Endothelial cell of umbilical vein (primary cell): ENCODE measurements around the gene VPS54. TPM values are rescaled to one million over a fixed set of nuclear protein-coding genes. Genes with fewer than 3 reads are reported as not detected.
"Not testable (repeated sequence)": the region's sequence is repeated elsewhere in the genome, so short reads cannot be mapped to it uniquely, and the experiment has no call there.

Experiments
- BruUV-seq: library from RNA; stranded (reverse); fragments of 400-500 nt; replicated peaks from 2 replicates; lab custom pipeline; 2021; lab: Mats Ljungman, UMichigan
- CTCF ChIA-PET: fragments of 300-600, 350-600 bp; sonication (Branson Sonifier 250); formaldehyde crosslinking; loops from one replicate; lab custom pipeline; 2021; ENCODE audit warnings: antibody characterized with exemption, inconsistent platforms; lab: Charles Lee
- POLR2A ChIA-PET: fragments of 300-600, 350-600 bp; sonication (Branson Sonifier 250); formaldehyde crosslinking; loops from one replicate; lab custom pipeline; 2021; ENCODE audit warnings: antibody characterized with exemption, inconsistent platforms; lab: Charles Lee
- DNase-seq: peaks from one replicate; pipeline ENCODE4 v3.0.0-alpha.2; 2011; ENCODE audit warnings: low read depth, low spot score
- FAIRE-seq: peaks from 2 replicates; lab custom pipeline; 2011; peaks lifted over from hg19 to GRCh38; lab: Jason Lieb, UNC
- H2AFZ ChIP-seq: 2 replicates; pipeline ENCODE4 v1.6.0; 2012; ENCODE audit warnings: low read depth, low read length, control low read depth, inconsistent platforms
- H3K27ac ChIP-seq: 2 replicates; pipeline ENCODE4 v1.5.1; 2011; ENCODE audit warnings: low read depth, mild to moderate bottlenecking, control low read depth, low read length, moderate library complexity; ENCODE audit not compliant: insufficient read depth
- H3K27me3 ChIP-seq, 2 experiments: 2 replicates each; pipeline versions ENCODE4 v1.6.0 to v1.6.1; 2011; ENCODE audit warnings: low read length in 2 of 2, mixed read lengths in 1 of 2; ENCODE audit not compliant: control insufficient read depth in 2 of 2, insufficient read depth in 2 of 2
- H3K36me3 ChIP-seq, 2 experiments: 2 replicates in 1 of 2; 3 replicates in 1 of 2; pipeline ENCODE4 v1.5.1; 2011; ENCODE audit warnings: low read length in 2 of 2, mild to moderate bottlenecking in 1 of 2, moderate library complexity in 1 of 2; ENCODE audit not compliant: control insufficient read depth in 2 of 2, insufficient read depth in 2 of 2; ENCODE audit errors: extremely low read depth in 1 of 2
- H3K4me1 ChIP-seq: 3 replicates; pipeline ENCODE4 v1.5.1; 2011; ENCODE audit warnings: mild to moderate bottlenecking, low read length; ENCODE audit not compliant: control insufficient read depth, insufficient read depth; ENCODE audit errors: extremely low read depth
- H3K4me2 ChIP-seq: 2 replicates; pipeline ENCODE4 v1.6.1; 2011; ENCODE audit warnings: low read length, control low read depth, mixed read lengths; ENCODE audit not compliant: insufficient read depth
- H3K4me3 ChIP-seq, 3 experiments: fragments of 200-600 bp in 1 of 3; sonication (generic), shearing (Covaris generic) in 1 of 3; replicated peaks in 1 of 3; 2 replicates each; pipeline ENCODE4 v1.5.1; 2011 to 2016; ENCODE audit warnings: control low read depth in 3 of 3, low read length in 3 of 3, mild to moderate bottlenecking in 2 of 3, inconsistent platforms in 1 of 3, low read depth in 1 of 3, moderate library complexity in 1 of 3; ENCODE audit not compliant: insufficient read depth in 1 of 3
- H3K79me2 ChIP-seq: 2 replicates; pipeline ENCODE4 v1.6.0; 2012; ENCODE audit warnings: low read length, inconsistent platforms; ENCODE audit not compliant: control insufficient read depth, insufficient read depth
- H3K9ac ChIP-seq: replicated peaks from 2 replicates; pipeline ENCODE3; 2011; ENCODE audit warnings: low read length, control low read depth; ENCODE audit not compliant: insufficient read depth; ENCODE audit errors: extremely low read depth
- H3K9me1 ChIP-seq: replicated peaks from 3 replicates; pipeline ENCODE4 v1.6.0; 2011; ENCODE audit warnings: mild to moderate bottlenecking, low read length; ENCODE audit not compliant: control insufficient read depth, insufficient read depth; ENCODE audit errors: extremely low read depth
- H3K9me3 ChIP-seq: replicated peaks from 2 replicates; pipeline ENCODE4 v1.5.1; 2012; ENCODE audit warnings: low read length, inconsistent platforms; ENCODE audit not compliant: control insufficient read depth, insufficient read depth
- H4K20me1 ChIP-seq: replicated peaks from 2 replicates; pipeline ENCODE3; 2011; ENCODE audit warnings: mild to moderate bottlenecking, low read length; ENCODE audit not compliant: control insufficient read depth, insufficient read depth; ENCODE audit errors: extremely low read depth
- JUN ChIP-seq: IDR thresholded peaks from 2 replicates; pipeline ENCODE4 v1.6.1; 2011; ENCODE audit warnings: borderline replicate concordance, low read depth; ENCODE audit not compliant: insufficient read length, insufficient read depth
- dilution Hi-C: fragments of 300-500 bp; cut with MboI; formaldehyde crosslinking; loops from one replicate; pipeline ENCODE4 v1.15.0; 2019; ENCODE audit warnings: low sequenced_read_pairs; ENCODE audit not compliant: extremely low pct_ligation_motif_present
- intact Hi-C: fragments of 100-400 bp; cut with micrococcal nuclease; formaldehyde crosslinking; loops from one replicate; pipeline ENCODE4 v1.10.0; 2022
- polyA plus RNA-seq, 4 experiments: library from polyadenylated mRNA; depleted of rRNA in 3 of 4; stranded (reverse) in 3 of 4; unstranded in 1 of 4; fragments of >200 nt; gene quantifications; 2 replicates each; pipeline versions ENCODE4 v1.2.1 to v1.2.3, GENCODE V29; 2011 to 2012; ENCODE audit warnings: missing spikeins in 1 of 4
- total RNA-seq: library from RNA; stranded (reverse); gene quantifications from 2 replicates; pipeline ENCODE4 v1.2.3, GENCODE V29; 2021

The VPS54 gene
- total and polyA plus RNA-seq, 2 donors (not counting 3 experiments of a cell fraction or from before 2014, with no cell fraction given), result 6.3 to 17.7 TPM

DNA sequence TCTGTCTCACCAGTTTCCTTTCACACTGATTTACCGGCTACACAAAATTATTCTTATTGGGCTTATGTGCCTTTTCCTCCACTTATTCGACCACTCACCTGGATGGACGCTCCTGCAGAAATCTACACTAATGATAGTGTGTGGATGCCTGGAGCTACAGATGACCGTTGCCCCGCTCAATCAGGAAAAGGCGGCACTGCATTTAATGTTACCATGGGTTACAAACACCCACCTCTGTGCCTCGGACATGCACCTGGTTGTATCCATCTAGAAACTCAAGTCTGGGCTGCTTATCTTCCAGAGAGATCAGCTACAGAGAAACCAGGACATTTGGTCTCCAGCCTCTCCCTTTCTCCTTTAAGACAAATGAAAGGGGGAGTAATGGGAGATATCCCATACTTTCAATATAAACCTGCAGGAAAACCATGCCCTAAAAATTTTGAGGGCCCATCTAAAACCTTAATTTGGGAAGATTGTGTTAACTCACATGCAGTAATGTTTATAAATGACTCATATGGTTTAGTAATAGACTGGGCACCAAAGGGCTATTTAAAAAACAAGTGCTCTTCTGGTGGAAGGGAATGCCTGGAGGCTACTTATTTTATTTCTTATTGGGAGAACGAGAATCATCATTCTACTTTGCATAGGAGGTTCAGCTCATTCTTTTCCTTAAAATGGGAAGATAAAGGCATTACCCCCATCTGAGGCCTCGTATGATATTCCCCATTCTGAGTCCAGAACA is 24.7 kb downstream of the VPS54 start:
- intact Hi-C loops, H3K9ac ChIP-seq, H3K27ac ChIP-seq, H3K4me1 ChIP-seq, H3K27me3 ChIP-seq, POLR2A ChIA-PET, FAIRE-seq, CTCF ChIA-PET, H3K9me1 ChIP-seq, H3K4me3 ChIP-seq, H2AFZ ChIP-seq, H3K79me2 ChIP-seq, H3K9me3 ChIP-seq, dilution Hi-C loops, H3K4me2 ChIP-seq, H3K36me3 ChIP-seq, H4K20me1 ChIP-seq, BruUV-seq, DNase-seq: not testable (repeated sequence)

- H3K9me3 ChIP-seq, result no peaks in the 10 kb centered on the region
- TF ChIP-seq JUN, result no peak
- H3K36me3 ChIP-seq, result no peaks in the 10 kb centered on the region
- H3K4me2 ChIP-seq, result no peak overlapping the region
- dilution Hi-C loops (no loop called here), intact Hi-C loops (no loop called here)
- CTCF ChIA-PET, result no interaction called here
- no TSS peak for BruUV-seq
- H3K9me1 ChIP-seq, result no peaks in the 10 kb centered on the region
- H3K79me2 ChIP-seq, result peaks cover 8% of the 10 kb centered on the region
- no peak overlapping the region for H3K27ac ChIP-seq
- POLR2A ChIA-PET, result no interaction called here
- H3K4me3 ChIP-seq, result no peak overlapping the region
- no peaks in the 10 kb centered on the region for H4K20me1 ChIP-seq
- H3K27me3 ChIP-seq, result no peaks in the 10 kb centered on the region
- DNase-seq (no peak), FAIRE-seq (no peak)
- no peaks in the 10 kb centered on the region for H3K4me1 ChIP-seq
- no peak overlapping the region for H2AFZ ChIP-seq
- no peak overlapping the region for H3K9ac ChIP-seq
These were observed 25.4 kb downstream of the VPS54 start for GRCh38 chr2:63993871-63994270.

GRCh38 chr2:63993130-63993584 is 26.1 kb downstream of the VPS54 start:
- FAIRE-seq, H3K4me2 ChIP-seq, H2AFZ ChIP-seq, H3K4me1 ChIP-seq, CTCF ChIA-PET, dilution Hi-C loops, H3K9me3 ChIP-seq, H4K20me1 ChIP-seq, H3K9me1 ChIP-seq, DNase-seq, H3K9ac ChIP-seq, H3K79me2 ChIP-seq, H3K27ac ChIP-seq, POLR2A ChIA-PET, H3K27me3 ChIP-seq, intact Hi-C loops, BruUV-seq, H3K4me3 ChIP-seq, H3K36me3 ChIP-seq: not testable (repeated sequence)
